ENCODE data around the gene STAG3.

GRCh38 chr7:100222445-100223132 lies 44.9 kb downstream of the STAG3 start:
- TF ChIP-seq RELA (CRISPR knock-in tag; IDR thresholded peaks at IDR 0.05; ENCODE audit: borderline replicate concordance) = no peak
- no peak for TF ChIP-seq HMGXB4 (CRISPR knock-in tag; IDR thresholded peaks at IDR 0.05)
- TF ChIP-seq E2F4 (CRISPR knock-in tag; IDR thresholded peaks at IDR 0.05; ENCODE audit: borderline replicate concordance, low read depth) = no peak
- no peak for TF ChIP-seq ESRRA (CRISPR knock-in tag; IDR thresholded peaks at IDR 0.05; ENCODE audit: borderline replicate concordance)
- TF ChIP-seq CTCF (IDR thresholded peaks at IDR 0.05) = no peak
- no peak for TF ChIP-seq USF2 (CRISPR knock-in tag; IDR thresholded peaks at IDR 0.05)
- no peak for TF ChIP-seq PREB (CRISPR knock-in tag; IDR thresholded peaks at IDR 0.05; ENCODE audit: borderline replicate concordance)
- no peak for TF ChIP-seq MAX (CRISPR knock-in tag; IDR thresholded peaks at IDR 0.05)
- no peak for TF ChIP-seq ATF2 (CRISPR knock-in tag; IDR thresholded peaks at IDR 0.05; ENCODE audit: borderline replicate concordance, low read depth)
- TF ChIP-seq TEAD4 (CRISPR knock-in tag; IDR thresholded peaks at IDR 0.05) = no peak
- no peak for TF ChIP-seq CREB1 (CRISPR knock-in tag; IDR thresholded peaks at IDR 0.05)
- TF ChIP-seq TCF7 (CRISPR knock-in tag; IDR thresholded peaks at IDR 0.05; ENCODE audit: low read depth) = no peak
- TF ChIP-seq IRF1 (CRISPR knock-in tag; IDR thresholded peaks at IDR 0.05) = no peak
